HEK293T (cell line): ENCODE data around the gene SMIM45.

ENCODE experiments used
- ARNT ChIP-seq: fragments of 450-650 bp; IDR thresholded peaks from 2 replicates; pipeline ENCODE4 v1.6.1; 2017; ENCODE audit warnings: mild to moderate bottlenecking
- BHLHE40 ChIP-seq: fragments of 450-650 bp; IDR thresholded peaks from 2 replicates; pipeline ENCODE4 v1.6.1; 2016; ENCODE audit warnings: mild to moderate bottlenecking, moderate library complexity, borderline replicate concordance
- CTBP1 ChIP-seq: fragments of 450-650 bp; IDR thresholded peaks from 2 replicates; pipeline ENCODE4 v1.6.1; 2016; ENCODE audit warnings: borderline replicate concordance
- ELF4 ChIP-seq: fragments of 450-650 bp; IDR thresholded peaks from 2 replicates; pipeline ENCODE4 v1.6.1; 2017; ENCODE audit warnings: antibody characterized with exemption
- FOXK2 ChIP-seq: fragments of 450-650 bp; IDR thresholded peaks from 2 replicates; pipeline ENCODE4 v1.6.1; 2016; ENCODE audit warnings: mild to moderate bottlenecking
- FOXM1 ChIP-seq: fragments of 450-650 bp; IDR thresholded peaks from 2 replicates; pipeline ENCODE4 v1.6.1; 2017; ENCODE audit warnings: mild to moderate bottlenecking, borderline replicate concordance
- HDGF ChIP-seq: fragments of 450-650 bp; IDR thresholded peaks from 2 replicates; pipeline ENCODE4 v1.6.1; 2017; ENCODE audit warnings: antibody characterized with exemption, borderline replicate concordance
- LEF1 ChIP-seq: fragments of 450-650 bp; IDR thresholded peaks from 2 replicates; pipeline ENCODE4 v1.6.1; 2017; ENCODE audit warnings: mild to moderate bottlenecking, borderline replicate concordance
- NFRKB ChIP-seq: fragments of 450-650 bp; IDR thresholded peaks from 2 replicates; pipeline ENCODE4 v1.6.1; 2016; ENCODE audit warnings: mild to moderate bottlenecking, moderate library complexity
- PKNOX1 ChIP-seq: fragments of 450-650 bp; IDR thresholded peaks from 2 replicates; pipeline ENCODE4 v1.6.1; 2016
- SP1 ChIP-seq: fragments of 450-650 bp; IDR thresholded peaks from 2 replicates; pipeline ENCODE4 v1.6.1; 2017
- ZNF384 ChIP-seq: fragments of 450-650 bp; IDR thresholded peaks from 2 replicates; pipeline ENCODE4 v1.6.1; 2016

- TF ChIP-seq FOXM1 (no peak), ZNF384 (no peak), CTBP1 (no peak), LEF1 (no peak), BHLHE40 (no peak), SP1 (no peak), HDGF (no peak), NFRKB (no peak), ARNT (no peak), ELF4 (no peak), PKNOX1 (no peak), FOXK2 (no peak)
Measured at GRCh38 chr22:41902932-41903421, 49.0 kb upstream of the SMIM45 start.
